IMR-90 (cell line): Measurements from ENCODE around the gene FSD1L. TPM values are rescaled to one million over a fixed set of nuclear protein-coding genes. Genes with fewer than 3 reads are reported as not detected.

Source experiments
- ATAC-seq: fragments of 200-7000 bp; cut with Tn5 transposase; 2 replicates; pipeline ENCODE4 v1.9.1; 2020; ENCODE audit warnings: low read depth, mild to moderate bottlenecking, moderate library complexity
- BruUV-seq: library from RNA; stranded (reverse); fragments of 400-500 nt; replicated peaks from 2 replicates; lab custom pipeline; 2021; lab: Mats Ljungman, UMichigan
- CTCF ChIA-PET: fragments of 300-600 bp; formaldehyde crosslinking; extraction: SDS; loops from one replicate; lab custom pipeline; 2021; ENCODE audit warnings: antibody characterized with exemption; lab: Yijun Ruan, JAX
- POLR2A ChIA-PET: fragments of 300-600 bp; sonication (Branson Sonifier 250); formaldehyde crosslinking; loops from one replicate; lab custom pipeline; 2022; ENCODE audit warnings: antibody characterized with exemption; ENCODE audit not compliant: unreplicated experiment; lab: Charles Lee
- DNase-seq: peaks from one replicate; pipeline ENCODE4 v3.0.0; 2013
- H2AFZ ChIP-seq: replicated peaks from 2 replicates; pipeline ENCODE3; 2013; ENCODE audit warnings: low read length, mild to moderate bottlenecking; ENCODE audit not compliant: poor library complexity
- H2AK5ac ChIP-seq: 2 replicates; pipeline ENCODE4 v1.6.1; 2013; ENCODE audit warnings: low read depth, low read length, inconsistent platforms
- H2AK9ac ChIP-seq: replicated peaks from 2 replicates; pipeline ENCODE3; 2013; ENCODE audit warnings: mild to moderate bottlenecking, low read depth, low read length, moderate library complexity; ENCODE audit not compliant: poor library complexity
- H2BK120ac ChIP-seq: 2 replicates; pipeline ENCODE4 v1.6.1; 2013; ENCODE audit warnings: low read depth, low read length, inconsistent platforms
- H2BK15ac ChIP-seq: 3 replicates; pipeline ENCODE4 v1.6.1; 2013; ENCODE audit warnings: low read depth, low read length, inconsistent platforms
- H2BK20ac ChIP-seq: 2 replicates; pipeline ENCODE4 v1.6.1; 2013; ENCODE audit warnings: low read depth, mild to moderate bottlenecking, inconsistent platforms, low read length, moderate library complexity
- H2BK5ac ChIP-seq: 2 replicates; pipeline ENCODE4 v1.6.1; 2013; ENCODE audit warnings: mild to moderate bottlenecking, low read depth, low read length, inconsistent platforms; ENCODE audit not compliant: poor library complexity, severe bottlenecking
- H3K14ac ChIP-seq: replicated peaks from 2 replicates; pipeline ENCODE4 v1.6.1; 2013; ENCODE audit warnings: low read depth, low read length, inconsistent platforms
- H3K18ac ChIP-seq: 2 replicates; pipeline ENCODE4 v1.6.1; 2013; ENCODE audit warnings: low read depth, low read length, control low read depth
- H3K23ac ChIP-seq: 2 replicates; pipeline ENCODE4 v1.6.1; 2013; ENCODE audit warnings: low read depth, low read length, inconsistent platforms
- H3K27ac ChIP-seq: 2 replicates; pipeline ENCODE4 v1.5.1; 2013; ENCODE audit warnings: mild to moderate bottlenecking, control low read depth, low read length; ENCODE audit not compliant: insufficient read depth
- H3K27me3 ChIP-seq: 2 replicates; pipeline ENCODE4 v1.6.1; 2013; ENCODE audit warnings: low read length; ENCODE audit not compliant: control insufficient read depth, insufficient read depth
- H3K36me3 ChIP-seq: 2 replicates; pipeline ENCODE4 v1.6.1; 2013; ENCODE audit warnings: low read length, mixed read lengths; ENCODE audit not compliant: control insufficient read depth, insufficient read depth
- H3K4ac ChIP-seq: 2 replicates; pipeline ENCODE4 v1.6.1; 2013; ENCODE audit warnings: low read depth, low read length, inconsistent platforms
- H3K4me1 ChIP-seq: 2 replicates; pipeline ENCODE4 v1.6.1; 2013; ENCODE audit warnings: low read length, mixed read lengths; ENCODE audit not compliant: control insufficient read depth, insufficient read depth
- H3K4me2 ChIP-seq: 2 replicates; pipeline ENCODE4 v1.6.1; 2013; ENCODE audit warnings: low read depth, mild to moderate bottlenecking, control low read depth, low read length, moderate library complexity
- H3K4me3 ChIP-seq: 2 replicates; pipeline ENCODE4 v1.5.1; 2013; ENCODE audit warnings: low read depth, mild to moderate bottlenecking, control low read depth, low read length, moderate library complexity; ENCODE audit not compliant: insufficient read depth
- H3K56ac ChIP-seq: 2 replicates; pipeline ENCODE4 v1.6.1; 2013; ENCODE audit warnings: low read length, inconsistent platforms; ENCODE audit not compliant: insufficient read depth; ENCODE audit errors: extremely low read depth
- H3K79me1 ChIP-seq, 2 experiments: 2 replicates each; pipeline ENCODE4 v1.6.1; 2013; ENCODE audit warnings: low read length in 2 of 2, inconsistent platforms in 1 of 2, low read depth in 1 of 2
- H3K9ac ChIP-seq: 2 replicates; pipeline ENCODE4 v1.6.1; 2013; ENCODE audit warnings: low read depth, low read length, control low read depth
- H3K9me1 ChIP-seq: 2 replicates; pipeline ENCODE4 v1.6.1; 2013; ENCODE audit warnings: low read length, inconsistent platforms; ENCODE audit not compliant: insufficient read depth
- H3K9me3 ChIP-seq: 2 replicates; pipeline ENCODE4 v1.6.1; 2013; ENCODE audit warnings: low read length; ENCODE audit not compliant: control insufficient read depth, insufficient read depth
- H4K20me1 ChIP-seq: 2 replicates; pipeline ENCODE4 v1.6.1; 2013; ENCODE audit warnings: low read length, inconsistent platforms; ENCODE audit not compliant: insufficient read depth
- H4K5ac ChIP-seq: 2 replicates; pipeline ENCODE4 v1.6.1; 2013; ENCODE audit warnings: mild to moderate bottlenecking, low read depth, low read length, control low read depth
- H4K8ac ChIP-seq, 2 experiments: 2 replicates each; pipeline ENCODE4 v1.6.1; 2013; ENCODE audit warnings: low read depth in 2 of 2, low read length in 2 of 2, control low read depth in 1 of 2, inconsistent platforms in 1 of 2
- H4K91ac ChIP-seq: 2 replicates; pipeline ENCODE4 v1.6.1; 2013; ENCODE audit warnings: low read depth, low read length, inconsistent platforms; ENCODE audit not compliant: insufficient read depth
- NFE2L2 ChIP-seq: fragments of 150-350 bp; IDR thresholded peaks from 2 replicates; pipeline ENCODE4 v1.6.1; 2016; ENCODE audit warnings: low read depth, mild to moderate bottlenecking, low read length
- WGBS, 2 experiments: methylation state at CpG; one replicate each; pipeline versions ENCODE4 v1.1.5 to v1.1.7; 2013; ENCODE audit warnings: missing lambda C conversion rate in 2 of 2; ENCODE audit not compliant: insufficient read length in 1 of 2; ENCODE audit errors: extremely low coverage in 2 of 2; 5-methylcytosine and 5-hydroxymethylcytosine counted together
- dilution Hi-C: fragments of 300-500 bp; cut with HindIII; formaldehyde crosslinking; loops from one replicate; pipeline ENCODE4 v1.14.3; 2018; ENCODE audit warnings: low sequenced_read_pairs; ENCODE audit not compliant: unreplicated experiment
- in situ Hi-C: fragments of 300-500 bp; cut with MboI; formaldehyde crosslinking; loops from 3 replicates; pipeline ENCODE4 v1.14.3; 2019; ENCODE audit warnings: low sequenced_read_pairs, inconsistent platforms, mixed read lengths
- intact Hi-C: fragments of 100-400 bp; cut with micrococcal nuclease; formaldehyde crosslinking; loops from 2 replicates; pipeline ENCODE4 v1.10.0; 2022
- polyA plus RNA-seq, 3 experiments: library from polyadenylated mRNA; depleted of rRNA; stranded (reverse); fragments of >200 nt; gene quantifications; 2 replicates each; pipeline ENCODE4 v1.2.3, GENCODE V29; 2012; ENCODE audit warnings: low replicate concordance in 1 of 3
- total RNA-seq: library from RNA; depleted of rRNA; stranded (reverse); fragments of >200 nt; gene quantifications from 2 replicates; pipeline ENCODE4 v1.2.3, GENCODE V29; 2012

The FSD1L gene
- total and polyA plus RNA-seq, 2 of the 4 experiments (the other 2 are of a cell fraction) = 1.4 to 2.9 TPM

DNA sequence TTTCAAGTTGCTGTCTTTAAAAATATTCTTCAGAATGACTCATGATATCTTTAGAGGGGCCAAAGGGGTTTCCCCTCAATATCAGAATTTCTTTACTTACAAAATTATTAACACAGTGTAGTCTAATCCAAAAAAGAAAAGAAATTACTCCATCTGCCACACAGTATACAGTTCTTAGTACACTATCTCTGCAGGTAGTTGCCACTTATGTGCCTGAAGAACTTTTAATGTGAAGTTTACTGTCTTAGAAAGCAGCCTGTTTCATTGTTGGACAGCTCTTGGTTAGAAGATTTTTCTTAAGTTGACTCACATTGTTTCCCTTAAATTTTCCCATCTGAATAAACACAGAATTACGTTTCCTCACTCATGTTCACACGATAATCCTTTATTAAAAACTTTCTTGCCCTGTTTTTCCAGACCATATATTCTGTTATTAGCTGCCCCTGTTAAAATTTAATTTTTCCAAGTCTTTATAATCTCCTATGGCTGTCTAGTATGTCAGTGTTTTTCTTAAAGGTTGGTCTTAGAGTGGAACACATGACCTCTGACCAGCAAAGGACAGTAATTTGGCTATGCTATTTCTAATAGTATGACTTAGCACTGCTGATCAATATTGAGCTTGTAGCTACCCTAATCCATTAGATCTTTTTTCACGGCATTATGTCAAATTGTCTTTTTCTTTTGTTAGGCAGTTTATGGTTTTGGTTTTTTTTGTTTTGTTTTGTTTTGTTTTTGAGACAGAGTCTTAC lies 88.3 kb downstream of the FSD1L start:
- no peaks in the 10 kb centered on the region for H3K36me3 ChIP-seq
- no peaks in the 10 kb centered on the region for H3K9me1 ChIP-seq
- no peak overlapping the region for H2BK5ac ChIP-seq
- H2AK9ac ChIP-seq = no peak overlapping the region
- no peak overlapping the region for H3K27ac ChIP-seq
- no peak overlapping the region for H4K5ac ChIP-seq
- no peak overlapping the region for H2AK5ac ChIP-seq
- no peak overlapping the region for H2BK120ac ChIP-seq
- no peak overlapping the region for H3K4me3 ChIP-seq
- H3K79me1 ChIP-seq = no peaks in the 10 kb centered on the region
- no peak for TF ChIP-seq NFE2L2
- H3K9ac ChIP-seq = no peak overlapping the region
- POLR2A ChIA-PET = no interaction called here
- no peak overlapping the region for H3K14ac ChIP-seq
- CTCF ChIA-PET = no interaction called here
- 100% methylated on average over 2 of the region's 3 CpGs; no CpG with 5 or more reads in 1 of the 2 experiments for WGBS, 2 experiments
- intact Hi-C loops (no loop called here), dilution Hi-C loops (no loop called here), in situ Hi-C loops (no loop called here)
- H2BK20ac ChIP-seq = no peak overlapping the region
- no TSS peak for BruUV-seq
- H3K9me3 ChIP-seq = no peaks in the 10 kb centered on the region
- H3K4me2 ChIP-seq = no peak overlapping the region
- DNase-seq (no peak), ATAC-seq (no peak)
- H3K4ac ChIP-seq = no peak overlapping the region
- no peak overlapping the region for H3K23ac ChIP-seq
- H2AFZ ChIP-seq = no peak overlapping the region
- no peaks in the 10 kb centered on the region for H3K4me1 ChIP-seq
- H4K8ac ChIP-seq = no peak overlapping the region
- no peak overlapping the region for H2BK15ac ChIP-seq
- H4K91ac ChIP-seq = no peak overlapping the region
- no peaks in the 10 kb centered on the region for H3K27me3 ChIP-seq
- H4K20me1 ChIP-seq = no peaks in the 10 kb centered on the region
- no peak overlapping the region for H3K18ac ChIP-seq
- no peak overlapping the region for H3K56ac ChIP-seq
